NCI-H1105 treated with DMSO at 0.1 percent for 48 hours (cell line): Measurements from ENCODE around the gene ROBO4.

Experiments used
- DNase-seq: peaks from one replicate; lab custom pipeline; 2025; lab: John Stamatoyannopoulos, UW

The ROBO4 gene

DNA sequence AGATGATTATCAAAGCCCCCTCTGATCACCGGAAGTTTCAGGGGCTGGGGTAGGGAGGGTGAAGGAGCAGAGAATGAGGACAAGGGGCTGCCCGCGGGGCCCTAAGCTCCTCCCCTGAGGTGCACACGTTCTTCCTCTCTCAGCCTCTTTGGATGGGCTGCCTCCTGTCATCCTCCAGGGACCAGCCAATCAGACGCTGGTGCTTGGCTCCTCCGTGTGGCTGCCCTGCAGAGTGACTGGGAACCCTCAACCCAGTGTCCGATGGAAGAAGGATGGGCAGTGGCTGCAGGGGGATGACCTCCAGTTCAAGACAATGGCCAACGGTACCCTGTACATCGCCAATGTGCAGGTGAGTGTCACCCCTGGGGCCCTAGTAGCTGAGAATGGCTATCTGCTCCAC, 24.9 kb downstream of the ROBO4 start:
- DNase-seq, result no peak

DNA sequence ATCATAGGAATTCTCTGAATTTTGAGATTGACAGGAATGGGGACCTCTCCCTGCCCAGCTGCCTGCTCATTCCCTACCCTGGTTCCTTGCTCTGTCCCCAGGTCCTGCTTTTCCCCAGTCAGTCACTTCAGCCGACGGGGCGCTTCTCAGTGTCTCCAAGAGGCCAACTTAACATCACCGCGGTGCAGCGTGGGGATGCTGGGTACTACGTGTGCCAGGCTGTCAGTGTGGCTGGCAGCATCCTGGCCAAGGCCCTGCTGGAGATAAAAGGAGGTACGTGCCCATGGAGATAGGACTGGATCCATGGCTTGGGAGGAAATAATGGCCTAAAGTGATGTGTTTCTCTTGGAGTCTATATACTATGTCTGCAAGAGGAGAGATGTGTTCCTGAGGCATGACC, 25.4 kb downstream of the ROBO4 start:
- no peak for DNase-seq

- no peak for DNase-seq
These were observed 27.2 kb downstream of the ROBO4 start for GRCh38 chr11:124870430-124870829.

GRCh38 chr11:124869856-124870387, 27.7 kb downstream of the ROBO4 start:
- DNase-seq, result no peak

GRCh38 chr11:124869331-124869730, 28.3 kb downstream of the ROBO4 start:
- DNase-seq, result no peak

- no peak for DNase-seq
These were observed 29.1 kb downstream of the ROBO4 start for GRCh38 chr11:124868331-124869274.

DNA sequence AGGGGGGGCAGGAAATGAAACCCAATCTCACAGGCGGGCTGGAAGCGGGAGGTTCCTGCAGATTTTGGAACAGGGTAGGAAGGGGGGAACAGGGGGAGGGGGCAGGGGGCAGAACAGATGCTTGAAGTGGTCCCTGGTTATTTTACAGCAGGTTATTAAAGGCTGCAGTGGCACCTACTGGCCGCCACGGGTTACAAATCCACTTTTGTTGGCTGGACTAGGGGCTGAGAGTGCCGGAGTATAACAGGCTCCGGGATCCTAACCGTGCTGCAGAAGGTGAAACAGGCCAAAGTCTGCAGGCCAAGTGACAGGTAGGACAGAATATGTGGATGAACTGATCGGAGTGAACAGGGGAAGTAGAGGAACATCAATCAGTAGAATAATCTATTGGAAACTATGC, 30.0 kb downstream of the ROBO4 start:
- peak; percentile 72 for DNase-seq

DNA sequence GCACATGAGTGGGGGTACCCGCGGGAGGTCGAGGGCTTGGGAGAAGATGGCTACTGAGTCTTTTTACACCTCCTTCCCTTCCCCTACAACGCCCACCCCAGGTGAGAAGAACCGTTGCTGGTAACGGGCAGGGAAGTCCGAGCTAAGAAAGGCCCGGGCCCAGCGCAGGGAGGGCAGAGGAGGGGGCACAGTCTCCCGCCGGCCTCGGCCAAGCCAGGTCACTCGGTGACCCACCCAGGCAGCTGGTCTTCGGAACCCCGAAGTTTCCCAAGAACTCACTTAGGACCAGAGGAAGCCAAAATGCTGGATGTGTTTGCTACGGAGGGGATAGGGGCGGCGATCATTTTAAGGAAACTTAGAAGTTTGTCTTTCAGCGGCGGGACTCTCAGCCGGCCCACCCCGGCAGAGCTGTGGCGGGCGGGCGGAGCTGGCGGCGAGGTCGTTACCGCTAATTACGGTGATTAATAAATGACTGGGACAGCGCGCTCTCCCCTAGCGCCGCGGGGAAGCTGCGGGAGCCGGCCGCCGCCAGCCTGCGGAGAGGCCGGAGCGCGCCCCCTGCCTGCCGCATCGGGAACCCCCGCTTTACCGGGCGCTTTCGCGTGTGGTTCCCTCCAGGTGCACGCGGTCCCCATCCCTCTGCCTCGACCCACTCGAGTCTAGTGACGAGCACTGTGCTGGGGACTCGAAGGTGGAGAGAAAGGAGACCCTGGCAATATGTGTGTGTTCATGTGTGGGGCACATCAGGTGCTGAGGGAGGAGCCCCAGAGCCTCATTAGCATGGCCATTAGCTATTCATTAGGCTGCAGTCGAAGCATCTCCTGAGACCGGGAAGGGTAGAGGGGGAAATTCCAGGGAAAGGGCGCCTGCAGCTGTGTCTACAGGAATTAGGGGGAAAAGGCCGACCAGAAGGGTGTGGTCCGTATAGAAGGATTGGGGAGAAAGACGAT, 31.5 kb downstream of the ROBO4 start:
- DNase-seq, result peak; percentile 61

- peak; percentile 78 for DNase-seq
These were observed 32.3 kb downstream of the ROBO4 start, which contains the start of gene ROBO3 for GRCh38 chr11:124865181-124865901. TSS of gene ROBO3 (plus strand) at chr11:124865432. CDS start at chr11:124865578, 146 bp downstream.

- DNase-seq, result no peak
These were observed 32.8 kb downstream of the ROBO4 start for GRCh38 chr11:124864892-124865180.

GRCh38 chr11:124864176-124864891, 33.3 kb downstream of the ROBO4 start:
- DNase-seq, result no peak

GRCh38 chr11:124863826-124864165, 33.9 kb downstream of the ROBO4 start:
- no peak for DNase-seq

DNA sequence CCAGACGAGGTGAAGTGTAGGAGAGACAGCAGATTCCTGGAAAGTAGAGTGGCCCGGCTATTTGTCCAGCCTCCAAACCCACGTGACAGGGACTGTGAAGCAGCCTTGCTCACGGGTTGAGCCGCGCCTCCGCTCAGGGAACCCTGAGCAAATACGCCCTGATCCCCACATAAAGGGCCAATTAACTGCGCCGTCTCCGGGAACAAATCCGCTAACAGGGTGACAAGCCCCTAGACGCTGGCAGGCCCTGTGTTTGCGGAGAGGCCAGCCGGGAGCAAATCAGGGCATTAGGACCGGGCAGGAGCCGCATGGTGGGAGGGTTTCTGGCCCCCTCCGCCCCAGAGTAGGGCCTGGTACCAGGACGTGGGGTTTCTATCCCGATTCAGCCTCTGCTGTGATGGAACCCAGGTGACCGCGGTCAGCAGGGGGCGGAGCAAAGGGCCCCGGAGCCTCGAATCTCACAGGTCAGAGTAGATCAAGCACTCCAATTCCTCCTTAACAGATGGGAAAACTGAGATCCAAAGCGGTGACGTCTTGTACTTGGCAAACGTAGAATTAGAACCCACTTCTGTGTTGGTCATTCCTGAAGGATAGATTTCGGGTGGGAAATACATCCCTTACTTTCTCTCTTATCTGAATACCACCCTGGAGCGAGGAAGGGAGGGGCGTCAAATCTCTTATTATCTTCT, 34.4 kb downstream of the ROBO4 start:
- DNase-seq, result peak; percentile 61

- no peak for DNase-seq
These were observed 36.0 kb downstream of the ROBO4 start for GRCh38 chr11:124861670-124862069.

- no peak for DNase-seq
These were observed 38.5 kb downstream of the ROBO4 start for GRCh38 chr11:124859171-124859570.

GRCh38 chr11:124846070-124846673, 51.5 kb downstream of the ROBO4 start:
- no peak for DNase-seq

DNA sequence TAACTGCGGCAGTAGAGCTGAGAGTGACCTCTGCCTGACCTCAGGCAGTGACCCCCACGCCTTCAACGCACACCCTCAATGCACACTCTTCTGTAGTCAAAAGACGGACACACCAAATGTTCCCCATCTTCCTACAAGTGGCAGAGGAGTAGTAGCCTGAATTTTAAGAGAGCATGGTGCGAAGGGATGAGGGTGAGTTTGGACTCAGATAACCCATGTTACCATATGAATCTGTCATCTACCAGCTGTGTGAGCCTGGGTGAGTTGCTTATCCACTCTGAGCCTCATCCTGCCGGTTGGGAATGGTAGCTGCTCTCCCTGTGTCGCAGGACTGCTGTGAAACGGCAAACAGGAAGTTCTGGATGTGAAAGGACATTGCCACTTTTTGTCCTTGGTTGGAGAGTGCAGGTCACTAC, 53.0 kb downstream of the ROBO4 start:
- DNase-seq, result no peak

GRCh38 chr11:124843616-124843910, 54.1 kb downstream of the ROBO4 start:
- no peak for DNase-seq

DNA sequence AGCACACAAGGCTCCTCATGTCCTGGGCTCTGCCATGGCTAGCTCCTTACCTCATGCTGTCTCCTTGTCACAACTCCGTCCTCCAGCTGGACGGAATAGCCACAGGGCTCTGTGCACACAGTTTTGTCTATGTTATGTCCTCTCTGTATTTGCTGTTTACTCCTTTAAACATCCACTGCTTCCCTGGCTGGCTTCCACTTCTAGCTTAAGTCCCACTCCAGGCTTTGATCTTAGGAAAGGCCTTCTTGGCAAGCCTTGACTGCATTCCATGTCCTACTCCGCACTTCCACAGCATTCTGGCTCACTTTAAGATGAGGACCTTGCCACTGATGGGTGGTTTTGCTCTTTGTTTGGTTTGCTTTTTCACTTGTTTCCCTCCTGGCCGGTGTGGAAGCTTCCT, 55.4 kb downstream of the ROBO4 start:
- peak; percentile 49 for DNase-seq

- DNase-seq, result peak; percentile 90
These were observed 55.8 kb downstream of the ROBO4 start for GRCh38 chr11:124841840-124842239.
